ENCODE data around the gene RAB11FIP5. TPM values are rescaled to one million over a fixed set of nuclear protein-coding genes. Genes with fewer than 3 reads are reported as not detected.

RAB11FIP5 gene
- total and polyA plus RNA-seq, 2 of the 4 experiments (the other 2 are of a cell fraction), result 21.5 to 34.5 TPM

DNA sequence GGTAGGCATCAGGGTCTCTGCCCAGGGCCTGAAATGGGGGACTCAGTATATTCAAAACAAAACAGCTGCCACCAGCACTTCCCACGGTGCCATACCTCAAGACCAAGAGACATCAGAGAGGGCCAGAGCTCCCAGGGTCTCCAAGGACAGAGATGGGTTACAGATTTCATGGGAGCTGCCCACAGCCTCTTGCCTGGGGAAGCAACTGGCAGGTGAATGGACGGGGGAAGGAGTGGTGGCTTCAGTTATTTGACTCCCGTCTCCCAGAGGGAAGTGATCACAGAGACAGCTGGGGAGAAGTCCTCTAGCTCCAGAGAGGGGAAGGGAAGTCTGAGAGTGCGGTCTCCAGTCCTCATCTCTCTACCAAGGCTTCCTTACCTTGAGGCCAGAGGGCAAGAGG lies 25.4 kb downstream of the RAB11FIP5 start:
- H2AK5ac ChIP-seq (ENCODE audit: low read depth, low read length), result peak overlapping the region; percentile 15; the same call in 1 of the 2 replicates
- H2BK20ac ChIP-seq (ENCODE audit: low read depth, low read length), result no peak overlapping the region
- peaks cover 33% of the 10 kb centered on the region for H3K9me1 ChIP-seq (ENCODE audit: insufficient read depth, low read length)
- no peak overlapping the region for H3K4me2 ChIP-seq (ENCODE audit: low read depth, low read length)
- no peak overlapping the region for H2BK15ac ChIP-seq (ENCODE audit: low read depth, low read length)
- CTCF ChIA-PET, result interaction anchor here (1.8 to 3.8 kb wide), 2 partner anchors 16 to 69 kb away, joined by 4 to 31 read pairs; partner anchors contain the start of gene SFXN5
- H3K18ac ChIP-seq (ENCODE audit: low read depth, low read length), result no peak overlapping the region
- DNase-seq, result no peak
- in situ Hi-C loops (cut with MboI; ENCODE audit: low sequenced_read_pairs), result loop anchor here (5.0 kb wide), 1 partner anchor 70 kb away; no protein-coding TSS in a partner anchor
- no peak overlapping the region for H2BK120ac ChIP-seq (ENCODE audit: low read depth, low read length)
- H3K56ac ChIP-seq (ENCODE audit: extremely low read depth, insufficient read depth, low read length), result no peak overlapping the region
- 0 out of 2 replicates have a peak overlapping the region, but pooled peaks have one; percentile 2 for H3K23ac ChIP-seq (ENCODE audit: low read depth, low read length)
- H3K9me3 ChIP-seq (ENCODE audit: control insufficient read depth, insufficient read depth, low read length), result no peaks in the 10 kb centered on the region
- peaks cover 41% of the 10 kb centered on the region for H3K4me1 ChIP-seq (ENCODE audit: control insufficient read depth, insufficient read depth, low read length)
- POLR2A ChIA-PET (ENCODE audit: unreplicated experiment), result no interaction called here
- H2AK9ac ChIP-seq (replicated peaks; ENCODE audit: low read depth, low read length, poor library complexity), result peak overlapping the region; percentile 44
- no peak overlapping the region for H2BK5ac ChIP-seq (ENCODE audit: low read depth, low read length, poor library complexity, severe bottlenecking)
- dilution Hi-C loops (cut with HindIII; ENCODE audit: low sequenced_read_pairs, unreplicated experiment), result no loop called here
- H3K36me3 ChIP-seq (ENCODE audit: control insufficient read depth, insufficient read depth, low read length), result peaks cover 37% of the 10 kb centered on the region
- no peak overlapping the region for H4K5ac ChIP-seq (ENCODE audit: low read depth, low read length)
- TF ChIP-seq NFE2L2 (IDR thresholded peaks at IDR 0.05; ENCODE audit: low read depth, low read length) (no peak), RFX5 (IDR thresholded peaks at IDR 0.05; ENCODE audit: low read depth, low read length) (no peak), MAFK (IDR thresholded peaks at IDR 0.05; ENCODE audit: low read depth, low read length) (no peak), BHLHE40 (IDR thresholded peaks at IDR 0.05; ENCODE audit: low read depth, low read length) (no peak), MXI1 (IDR thresholded peaks at IDR 0.05; ENCODE audit: borderline replicate concordance, low read depth, low read length) (no peak), USF2 (IDR thresholded peaks at IDR 0.05; ENCODE audit: low read depth, low read length) (no peak), CEBPB (IDR thresholded peaks at IDR 0.05; ENCODE audit: low read depth, low read length) (no peak), CHD1 (IDR thresholded peaks at IDR 0.05; ENCODE audit: low read depth, low read length) (no peak), RCOR1 (IDR thresholded peaks at IDR 0.05; ENCODE audit: insufficient replicate concordance, low read length) (no peak), POLR2A (IDR thresholded peaks at IDR 0.05; ENCODE audit: low read depth, low read length) (no peak), MAZ (IDR thresholded peaks at IDR 0.05; ENCODE audit: borderline replicate concordance, low read depth, low read length) (no peak), FOS (IDR thresholded peaks at IDR 0.05; ENCODE audit: low read depth, low read length) (no peak), RAD21 (IDR thresholded peaks at IDR 0.05; ENCODE audit: low read length) (no peak), SMC3 (IDR thresholded peaks at IDR 0.05; ENCODE audit: low read depth, low read length) (no peak)
- TF ChIP-seq, protein P1, sequence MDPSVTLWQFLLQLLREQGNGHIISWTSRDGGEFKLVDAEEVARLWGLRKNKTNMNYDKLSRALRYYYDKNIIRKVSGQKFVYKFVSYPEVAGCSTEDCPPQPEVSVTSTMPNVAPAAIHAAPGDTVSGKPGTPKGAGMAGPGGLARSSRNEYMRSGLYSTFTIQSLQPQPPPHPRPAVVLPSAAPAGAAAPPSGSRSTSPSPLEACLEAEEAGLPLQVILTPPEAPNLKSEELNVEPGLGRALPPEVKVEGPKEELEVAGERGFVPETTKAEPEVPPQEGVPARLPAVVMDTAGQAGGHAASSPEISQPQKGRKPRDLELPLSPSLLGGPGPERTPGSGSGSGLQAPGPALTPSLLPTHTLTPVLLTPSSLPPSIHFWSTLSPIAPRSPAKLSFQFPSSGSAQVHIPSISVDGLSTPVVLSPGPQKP (IDR thresholded peaks at IDR 0.05; ENCODE audit: borderline replicate concordance, low read depth, low read length), result no peak
- TF ChIP-seq, protein P2, sequence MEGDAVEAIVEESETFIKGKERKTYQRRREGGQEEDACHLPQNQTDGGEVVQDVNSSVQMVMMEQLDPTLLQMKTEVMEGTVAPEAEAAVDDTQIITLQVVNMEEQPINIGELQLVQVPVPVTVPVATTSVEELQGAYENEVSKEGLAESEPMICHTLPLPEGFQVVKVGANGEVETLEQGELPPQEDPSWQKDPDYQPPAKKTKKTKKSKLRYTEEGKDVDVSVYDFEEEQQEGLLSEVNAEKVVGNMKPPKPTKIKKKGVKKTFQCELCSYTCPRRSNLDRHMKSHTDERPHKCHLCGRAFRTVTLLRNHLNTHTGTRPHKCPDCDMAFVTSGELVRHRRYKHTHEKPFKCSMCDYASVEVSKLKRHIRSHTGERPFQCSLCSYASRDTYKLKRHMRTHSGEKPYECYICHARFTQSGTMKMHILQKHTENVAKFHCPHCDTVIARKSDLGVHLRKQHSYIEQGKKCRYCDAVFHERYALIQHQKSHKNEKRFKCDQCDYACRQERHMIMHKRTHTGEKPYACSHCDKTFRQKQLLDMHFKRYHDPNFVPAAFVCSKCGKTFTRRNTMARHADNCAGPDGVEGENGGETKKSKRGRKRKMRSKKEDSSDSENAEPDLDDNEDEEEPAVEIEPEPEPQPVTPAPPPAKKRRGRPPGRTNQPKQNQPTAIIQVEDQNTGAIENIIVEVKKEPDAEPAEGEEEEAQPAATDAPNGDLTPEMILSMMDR (conservative IDR thresholded peaks at IDR 0.05; ENCODE audit: low read depth, low read length), result no peak
- intact Hi-C loops (cut with micrococcal nuclease), result no loop called here
- WGBS, 2 experiments (ENCODE audit: extremely low coverage in 2 of 2, insufficient read length in 1 of 2), result no CpG with 5 or more reads among the region's 4 CpGs
- peaks cover 72% of the 10 kb centered on the region for H4K20me1 ChIP-seq (ENCODE audit: insufficient read depth, low read length)
- H3K79me1 ChIP-seq (ENCODE audit: low read depth in 1 of 2, low read length in 2 of 2), result peaks cover 34 to 95% of the 10 kb centered on the region in 2 experiments
- no peak overlapping the region; the same call in 1 of the 2 replicates for H3K4ac ChIP-seq (ENCODE audit: low read depth, low read length)
- H4K91ac ChIP-seq (ENCODE audit: insufficient read depth, low read depth, low read length), result no peak overlapping the region
- no peak overlapping the region for H3K27ac ChIP-seq (ENCODE audit: insufficient read depth, low read length)
- H3K4me3 ChIP-seq (ENCODE audit: insufficient read depth, low read depth, low read length), result no peak overlapping the region
- H2AFZ ChIP-seq (replicated peaks; ENCODE audit: low read length, poor library complexity), result no peak overlapping the region
- ATAC-seq (ENCODE audit: low read depth), result no peak
- no peaks in the 10 kb centered on the region for H3K27me3 ChIP-seq (ENCODE audit: control insufficient read depth, insufficient read depth, low read length)
- no TSS peak for BruUV-seq (replicated peaks)
- 0 out of 2 replicates have a peak overlapping the region, but pooled peaks have one; percentile 57 for H3K14ac ChIP-seq (replicated peaks; ENCODE audit: low read depth, low read length)
- H3K9ac ChIP-seq (ENCODE audit: low read depth, low read length), result 0 out of 2 replicates have a peak overlapping the region, but pooled peaks have one; percentile 12
- no peak overlapping the region for H4K8ac ChIP-seq (ENCODE audit: low read depth in 2 of 2, low read length in 2 of 2)
